Measurements from ENCODE around the gene FHOD3.

The FHOD3 gene

GRCh38 chr18:36427831-36428230 is 130.3 kb downstream of the FHOD3 start:
- Histone ChIP-seq H3K4me3 (replicated peaks; ENCODE audit: insufficient read depth, low read length) (no peak overlapping the region), H3K27me3 (ENCODE audit: insufficient read depth, poor library complexity, severe bottlenecking) (no peaks in the 10 kb centered on the region), H3K27ac (replicated peaks) (no peak overlapping the region)
- no peak for DNase-seq (ENCODE audit: low read depth in 1 of 2, low spot score in 1 of 2)
- TF ChIP-seq REST (IDR thresholded peaks at IDR 0.05; ENCODE audit: insufficient replicate concordance, low read depth) (no peak), CTCF (IDR thresholded peaks at IDR 0.05; ENCODE audit: insufficient read depth, low read length) (no peak), GABPA (IDR thresholded peaks at IDR 0.05; ENCODE audit: low read depth) (no peak), POLR2AphosphoS5 (IDR thresholded peaks at IDR 0.05; ENCODE audit: low read depth) (no peak), SPI1 (IDR thresholded peaks at IDR 0.05; ENCODE audit: borderline replicate concordance, low read depth) (no peak)

- no peak for DNase-seq (ENCODE audit: low read depth in 1 of 2, low spot score in 1 of 2)
- Histone ChIP-seq H3K27ac (replicated peaks) (no peak overlapping the region), H3K4me3 (replicated peaks; ENCODE audit: insufficient read depth, low read length) (no peak overlapping the region), H3K27me3 (ENCODE audit: insufficient read depth, poor library complexity, severe bottlenecking) (no peaks in the 10 kb centered on the region)
- no peak for TF ChIP-seq GABPA (IDR thresholded peaks at IDR 0.05; ENCODE audit: low read depth)
- TF ChIP-seq SPI1 (IDR thresholded peaks at IDR 0.05; ENCODE audit: borderline replicate concordance, low read depth): no peak
- no peak for TF ChIP-seq CTCF (IDR thresholded peaks at IDR 0.05; ENCODE audit: insufficient read depth, low read length)
- no peak for TF ChIP-seq REST (IDR thresholded peaks at IDR 0.05; ENCODE audit: insufficient replicate concordance, low read depth)
- TF ChIP-seq POLR2AphosphoS5 (IDR thresholded peaks at IDR 0.05; ENCODE audit: low read depth): no peak
These were observed 131.0 kb downstream of the FHOD3 start for GRCh38 chr18:36428431-36429029.

- TF ChIP-seq REST (IDR thresholded peaks at IDR 0.05; ENCODE audit: insufficient replicate concordance, low read depth): no peak
- no peak for TF ChIP-seq GABPA (IDR thresholded peaks at IDR 0.05; ENCODE audit: low read depth)
- TF ChIP-seq SPI1 (IDR thresholded peaks at IDR 0.05; ENCODE audit: borderline replicate concordance, low read depth): no peak
- Histone ChIP-seq H3K27ac (replicated peaks) (no peak overlapping the region), H3K27me3 (ENCODE audit: insufficient read depth, poor library complexity, severe bottlenecking) (no peaks in the 10 kb centered on the region), H3K4me3 (replicated peaks; ENCODE audit: insufficient read depth, low read length) (no peak overlapping the region)
- no peak for DNase-seq (ENCODE audit: low read depth in 1 of 2, low spot score in 1 of 2)
These were observed 135.5 kb downstream of the FHOD3 start for GRCh38 chr18:36432880-36433555.
